Measurements from ENCODE around the gene PARD6G.

GRCh38 chr18:80177128-80177527 lies 70.2 kb downstream of the PARD6G start:
- no peak for TF ChIP-seq POLR2A (IDR thresholded peaks at IDR 0.05)
- TF ChIP-seq CTCF (IDR thresholded peaks at IDR 0.05) = no peak
- no peak for TF ChIP-seq EP300 (IDR thresholded peaks at IDR 0.05)

Data from sigmoid colon (tissue), 4 donors.